ENCODE data around the gene TLX2.

TLX2 gene

GRCh38 chr2:74511104-74511989, 2.9 kb upstream of the TLX2 start:
- Histone ChIP-seq H3K9me3 (ENCODE audit: control insufficient read depth, insufficient read depth, low read depth, low read length) (no peaks in the 10 kb centered on the region), H3K36me3 (ENCODE audit: control insufficient read depth in 2 of 2, insufficient read depth in 1 of 2, low read length in 2 of 2) (no peaks in the 10 kb centered on the region), H3K4me1 (ENCODE audit: control insufficient read depth, insufficient read depth, low read length) (peaks cover 4% of the 10 kb centered on the region; the same call in 1 of the 2 replicates), H3K27ac (ENCODE audit: extremely low read depth, low read depth, low read length) (no peak overlapping the region), H3K4me3 (ENCODE audit: low read depth, low read length) (no peak overlapping the region)
- ChIA-PET POLR2A (interaction anchor here (0.6 to 2.3 kb wide), 5 partner anchors 10 to 427 kb away, joined by 3 to 13 read pairs (median 4); partner anchors contain the start of genes AUP1, CCDC142, HTRA2 and TTC31), CTCF (interaction anchor here (1.2 kb wide), 1 partner anchor 78 kb away, joined by 3 read pairs; no protein-coding TSS in a partner anchor)
- TF ChIP-seq PRDM10 (tag by site-specific recombination; IDR thresholded peaks at IDR 0.05) (peak; percentile 65), ZNF37A (tag by site-specific recombination; IDR thresholded peaks at IDR 0.05) (no peak), HOXA7 (CRISPR knock-in tag; IDR thresholded peaks at IDR 0.05; ENCODE audit: borderline replicate concordance) (no peak)

GRCh38 chr2:74512744-74513604, 1.3 kb upstream of the TLX2 start:
- Histone ChIP-seq H3K36me3 (ENCODE audit: control insufficient read depth in 2 of 2, insufficient read depth in 1 of 2, low read length in 2 of 2) (no peaks in the 10 kb centered on the region), H3K4me3 (ENCODE audit: low read depth, low read length) (no peak overlapping the region), H3K4me1 (ENCODE audit: control insufficient read depth, insufficient read depth, low read length) (peaks cover 4% of the 10 kb centered on the region; the same call in 1 of the 2 replicates), H3K9me3 (ENCODE audit: control insufficient read depth, insufficient read depth, low read depth, low read length) (no peaks in the 10 kb centered on the region), H3K27ac (ENCODE audit: extremely low read depth, low read depth, low read length) (no peak overlapping the region)
- no peak for TF ChIP-seq SETDB1 (IDR thresholded peaks at IDR 0.05; ENCODE audit: insufficient read length, low read length)
- no peak for TF ChIP-seq ZNF473 (tag by site-specific recombination; IDR thresholded peaks at IDR 0.05)
- TF ChIP-seq ZNF211 (tag by site-specific recombination; IDR thresholded peaks at IDR 0.05; ENCODE audit: low read depth) = no peak
- TF ChIP-seq HOXC10 (CRISPR knock-in tag; IDR thresholded peaks at IDR 0.05) = no peak
- TF ChIP-seq ZNF324 (tag by site-specific recombination; IDR thresholded peaks at IDR 0.05) = no peak
- TF ChIP-seq ZNF571 (tag by site-specific recombination; IDR thresholded peaks at IDR 0.05) = no peak
- no peak for TF ChIP-seq ZNF747 (tag by site-specific recombination; IDR thresholded peaks at IDR 0.05)
- TF ChIP-seq PRDM1 (tag by site-specific recombination; IDR thresholded peaks at IDR 0.05) = no peak
- TF ChIP-seq ZNF140 (tag by site-specific recombination; IDR thresholded peaks at IDR 0.05) = no peak
- ChIA-PET POLR2A (no interaction called here), CTCF (no interaction called here)

GRCh38 chr2:74513605-74514367, 464 bp upstream of the TLX2 start:
- Histone ChIP-seq H3K27ac (ENCODE audit: extremely low read depth, low read depth, low read length) (no peak overlapping the region), H3K4me1 (ENCODE audit: control insufficient read depth, insufficient read depth, low read length) (no peaks in the 10 kb centered on the region), H3K36me3 (ENCODE audit: control insufficient read depth in 2 of 2, insufficient read depth in 1 of 2, low read length in 2 of 2) (no peaks in the 10 kb centered on the region), H3K4me3 (ENCODE audit: low read depth, low read length) (peak overlapping the region; percentile 26), H3K9me3 (ENCODE audit: control insufficient read depth, insufficient read depth, low read depth, low read length) (no peaks in the 10 kb centered on the region)
- ChIA-PET POLR2A (no interaction called here), CTCF (no interaction called here)
- TF ChIP-seq ZNF140 (tag by site-specific recombination; IDR thresholded peaks at IDR 0.05) (no peak), ZBTB10 (tag by site-specific recombination; IDR thresholded peaks at IDR 0.05) (no peak), ZNF155 (tag by site-specific recombination; IDR thresholded peaks at IDR 0.05) (no peak), ZNF830 (tag by site-specific recombination; IDR thresholded peaks at IDR 0.05; ENCODE audit: low read depth) (no peak), ZBTB44 (tag by site-specific recombination; IDR thresholded peaks at IDR 0.05) (no peak), ZNF248 (tag by site-specific recombination; IDR thresholded peaks at IDR 0.05) (no peak), PBX3 (CRISPR knock-in tag; IDR thresholded peaks at IDR 0.05) (no peak)

Measured in HEK293 (cell line).